GM18508 (cell line): Measurements from ENCODE around the gene SLC11A1.

Experiments used
- ATAC-seq: cut with Tn5 transposase; IDR thresholded peaks from one replicate; pipeline ENCODE4 v1.9.1; 2021; ENCODE audit warnings: moderate number of reproducible peaks; ENCODE audit not compliant: insufficient read depth, unreplicated experiment

Gene SLC11A1

GRCh38 chr2:218402911-218403411, 20.9 kb downstream of the SLC11A1 start:
- no peak for ATAC-seq

- no peak for ATAC-seq
These were observed 21.7 kb downstream of the SLC11A1 start for GRCh38 chr2:218403810-218404209.

- no peak for ATAC-seq
These were observed 22.4 kb downstream of the SLC11A1 start for GRCh38 chr2:218404351-218405085.

- ATAC-seq: no peak
These were observed 23.1 kb downstream of the SLC11A1 start for GRCh38 chr2:218405086-218405745.

- no peak for ATAC-seq
These were observed 23.7 kb downstream of the SLC11A1 start for GRCh38 chr2:218405746-218406208.

GRCh38 chr2:218406209-218406948, 24.3 kb downstream of the SLC11A1 start:
- no peak for ATAC-seq

GRCh38 chr2:218406949-218407618, 25.0 kb downstream of the SLC11A1 start:
- ATAC-seq: no peak

GRCh38 chr2:218407717-218408116, 25.6 kb downstream of the SLC11A1 start:
- no peak for ATAC-seq

- no peak for ATAC-seq
These were observed 36.2 kb downstream of the SLC11A1 start for GRCh38 chr2:218418321-218418716.

- ATAC-seq: no peak
These were observed 36.8 kb downstream of the SLC11A1 start, which contains the start of gene VIL1 for GRCh38 chr2:218418717-218419458. Gene VIL1 (plus strand): TSS chr2:218419123. CDS start chr2:218423779, 4,656 bp downstream.

GRCh38 chr2:218419630-218420216, 37.6 kb downstream of the SLC11A1 start:
- ATAC-seq: no peak

GRCh38 chr2:218421027-218421426, 39.0 kb downstream of the SLC11A1 start:
- ATAC-seq: no peak

- no peak for ATAC-seq
These were observed 40.5 kb downstream of the SLC11A1 start for GRCh38 chr2:218422403-218423086.

GRCh38 chr2:218423584-218423983, 41.5 kb downstream of the SLC11A1 start:
- ATAC-seq: no peak

GRCh38 chr2:218425531-218425930, 43.5 kb downstream of the SLC11A1 start:
- no peak for ATAC-seq

GRCh38 chr2:218427741-218428140, 45.7 kb downstream of the SLC11A1 start:
- ATAC-seq: no peak

- no peak for ATAC-seq
These were observed 46.9 kb downstream of the SLC11A1 start for GRCh38 chr2:218428846-218429558.
